HG02610 (cell line): ENCODE measurements around the gene DUSP1.
"Not testable (repeated sequence)": the region's sequence is repeated elsewhere in the genome, so short reads cannot be mapped to it uniquely, and the experiment has no call there.

Experiments
- ATAC-seq: cut with Tn5 transposase; IDR thresholded peaks from one replicate; pipeline ENCODE4 v1.9.1; 2021; ENCODE audit warnings: mild to moderate bottlenecking, moderate library complexity; ENCODE audit not compliant: unreplicated experiment

The DUSP1 gene

GRCh38 chr5:172770675-172771438 is at the start of gene DUSP1:
Gene DUSP1, minus strand, starts transcription at chr5:172771195. Its CDS starts 243 bp downstream, at chr5:172770952.
- ATAC-seq, result peak; percentile 55

- ATAC-seq, result no peak
Measured at GRCh38 chr5:172820046-172820767, 49.2 kb upstream of the DUSP1 start.

- no peak for ATAC-seq
Measured at GRCh38 chr5:172819569-172819968, 48.6 kb upstream of the DUSP1 start.

GRCh38 chr5:172818081-172818480 is 47.1 kb upstream of the DUSP1 start:
- no peak for ATAC-seq

GRCh38 chr5:172817664-172818063 is 46.7 kb upstream of the DUSP1 start:
- no peak for ATAC-seq

GRCh38 chr5:172816925-172817562 is 46.0 kb upstream of the DUSP1 start:
- no peak for ATAC-seq

GRCh38 chr5:172815631-172816030 is 44.6 kb upstream of the DUSP1 start:
- ATAC-seq, result no peak

- ATAC-seq, result not testable (repeated sequence)
Measured at GRCh38 chr5:172810996-172811395, 40.0 kb upstream of the DUSP1 start.

- no peak for ATAC-seq
Measured at GRCh38 chr5:172809774-172810173, 38.8 kb upstream of the DUSP1 start.

- no peak for ATAC-seq
Measured at GRCh38 chr5:172807766-172808311, 36.8 kb upstream of the DUSP1 start.

GRCh38 chr5:172806897-172807672 is 36.1 kb upstream of the DUSP1 start:
- ATAC-seq, result peak; percentile 95

- ATAC-seq, result no peak
Measured at GRCh38 chr5:172805736-172806255, 34.8 kb upstream of the DUSP1 start.

- no peak for ATAC-seq
Measured at GRCh38 chr5:172805018-172805683, 34.2 kb upstream of the DUSP1 start.

GRCh38 chr5:172802567-172803176 is 31.7 kb upstream of the DUSP1 start:
- no peak for ATAC-seq

- ATAC-seq, result no peak
Measured at GRCh38 chr5:172802112-172802511, 31.1 kb upstream of the DUSP1 start.

GRCh38 chr5:172801179-172801671 is 30.2 kb upstream of the DUSP1 start:
- no peak for ATAC-seq

- ATAC-seq, result no peak
Measured at GRCh38 chr5:172800088-172800551, 29.1 kb upstream of the DUSP1 start.

- ATAC-seq, result no peak
Measured at GRCh38 chr5:172799416-172799815, 28.4 kb upstream of the DUSP1 start.
